ENCODE results near the gene NAPSA. TPM values are rescaled to one million over a fixed set of nuclear protein-coding genes. Genes with fewer than 3 reads are reported as not detected.

Gene NAPSA
- total RNA-seq, 6 experiments from 2014 or later, result 0.19 to 2.2 (median 1.0) TPM

DNA sequence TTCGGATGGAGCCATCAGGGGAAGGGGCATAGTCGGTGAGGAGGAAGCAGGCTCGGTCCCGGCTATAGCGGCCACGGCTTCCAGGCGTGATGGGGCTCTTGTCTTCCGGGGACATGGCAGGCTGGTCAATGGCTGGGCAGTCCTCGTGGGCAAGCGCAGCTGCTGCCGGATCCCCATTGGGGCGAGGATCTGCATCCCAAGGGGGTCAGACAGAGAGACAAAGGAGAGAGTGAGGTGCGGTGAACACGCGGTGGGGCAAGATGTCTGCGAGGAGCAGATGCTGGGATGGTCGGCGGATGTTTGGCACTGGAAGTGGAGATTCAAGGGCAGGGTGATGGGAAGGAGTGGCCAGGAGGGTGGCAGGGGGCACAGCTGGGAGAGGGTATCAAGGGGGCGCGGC lies 44.8 kb downstream of the NAPSA start:
- Histone ChIP-seq H3K4me1 (peaks cover 0 to 5% (median under 1%) of the 10 kb centered on the region in 4 donors), H3K27me3 (no peaks in the 10 kb centered on the region), H3K4me3 (no peak overlapping the region), H3K36me3 (no peaks in the 10 kb centered on the region), H3K9me3 (no peaks in the 10 kb centered on the region), H3K27ac (no peak overlapping the region)
- 89% methylated on average over 18 of the region's 20 CpGs for WGBS (ENCODE audit: insufficient coverage, low coverage, low lambda C conversion rate, missing lambda C conversion rate)
- no peak for ATAC-seq
- no peak for TF ChIP-seq POLR2A (IDR thresholded peaks at IDR 0.05)
- TF ChIP-seq, protein P1, sequence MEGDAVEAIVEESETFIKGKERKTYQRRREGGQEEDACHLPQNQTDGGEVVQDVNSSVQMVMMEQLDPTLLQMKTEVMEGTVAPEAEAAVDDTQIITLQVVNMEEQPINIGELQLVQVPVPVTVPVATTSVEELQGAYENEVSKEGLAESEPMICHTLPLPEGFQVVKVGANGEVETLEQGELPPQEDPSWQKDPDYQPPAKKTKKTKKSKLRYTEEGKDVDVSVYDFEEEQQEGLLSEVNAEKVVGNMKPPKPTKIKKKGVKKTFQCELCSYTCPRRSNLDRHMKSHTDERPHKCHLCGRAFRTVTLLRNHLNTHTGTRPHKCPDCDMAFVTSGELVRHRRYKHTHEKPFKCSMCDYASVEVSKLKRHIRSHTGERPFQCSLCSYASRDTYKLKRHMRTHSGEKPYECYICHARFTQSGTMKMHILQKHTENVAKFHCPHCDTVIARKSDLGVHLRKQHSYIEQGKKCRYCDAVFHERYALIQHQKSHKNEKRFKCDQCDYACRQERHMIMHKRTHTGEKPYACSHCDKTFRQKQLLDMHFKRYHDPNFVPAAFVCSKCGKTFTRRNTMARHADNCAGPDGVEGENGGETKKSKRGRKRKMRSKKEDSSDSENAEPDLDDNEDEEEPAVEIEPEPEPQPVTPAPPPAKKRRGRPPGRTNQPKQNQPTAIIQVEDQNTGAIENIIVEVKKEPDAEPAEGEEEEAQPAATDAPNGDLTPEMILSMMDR (IDR thresholded peaks at IDR 0.05), result no peak
- DNase-seq, result no peak
- intact Hi-C loops (cut with DNase I), result no loop called here

DNA sequence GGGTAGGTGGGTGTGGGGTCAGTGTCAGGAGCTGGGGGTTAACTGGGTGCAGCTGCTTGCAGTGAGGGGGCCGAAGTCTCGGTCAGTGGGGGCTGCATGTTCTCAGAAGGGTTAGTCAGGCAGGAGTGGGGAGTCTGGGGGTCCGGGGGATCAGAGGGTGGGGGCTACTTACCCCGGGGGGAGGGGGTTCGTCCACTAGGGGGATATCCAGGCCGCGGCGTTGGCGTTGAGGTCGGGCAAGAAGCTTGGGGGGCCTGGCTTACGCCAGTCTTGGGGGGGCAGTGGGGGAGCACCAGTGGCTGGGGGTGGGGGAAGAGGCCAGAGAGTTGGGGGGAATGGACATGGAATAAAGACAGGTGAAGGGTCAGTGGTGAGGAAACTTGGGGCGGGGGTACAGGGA lies 45.4 kb downstream of the NAPSA start:
- H3K4me3 ChIP-seq, result no peak overlapping the region
- H3K27ac ChIP-seq, result no peak overlapping the region
- intact Hi-C loops (cut with DNase I), result no loop called here
- 84% methylated on average over 9 of the region's 12 CpGs for WGBS (ENCODE audit: insufficient coverage, low coverage, low lambda C conversion rate, missing lambda C conversion rate)
- no peaks in the 10 kb centered on the region for H3K9me3 ChIP-seq
- H3K36me3 ChIP-seq, result no peaks in the 10 kb centered on the region
- H3K4me1 ChIP-seq, result peaks cover 0 to under 1% (median 0%) of the 10 kb centered on the region in 4 donors
- TF ChIP-seq, protein P1 (IDR thresholded peaks at IDR 0.05), result no peak
- no peak for ATAC-seq
- no peaks in the 10 kb centered on the region for H3K27me3 ChIP-seq
- DNase-seq, result no peak

DNA sequence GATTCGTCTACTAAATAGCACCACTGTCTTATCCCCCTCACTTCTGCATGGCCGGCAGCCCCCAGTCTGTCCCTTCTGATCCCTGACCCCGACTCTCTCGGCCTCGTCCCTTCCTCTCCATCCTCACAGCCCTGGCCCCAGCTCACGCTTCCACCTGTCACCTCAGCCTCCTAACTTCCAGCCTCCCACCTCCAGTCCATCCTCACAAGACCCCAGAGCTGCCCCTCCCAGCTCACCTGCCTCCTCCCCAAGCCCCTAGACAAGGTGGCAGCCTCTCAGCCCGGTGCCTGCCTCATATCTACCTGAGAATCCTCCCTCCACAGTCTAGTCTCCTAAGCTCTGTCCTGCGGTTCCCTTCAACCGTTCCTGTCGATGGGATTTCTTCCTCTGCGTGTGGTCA lies 46.3 kb downstream of the NAPSA start:
- H3K36me3 ChIP-seq, result no peaks in the 10 kb centered on the region
- H3K4me1 ChIP-seq, result no peaks in the 10 kb centered on the region
- intact Hi-C loops (cut with DNase I), result loop anchor here in 1 of 2 donors (5.0 kb wide), 1 partner anchor 417 kb away; no protein-coding TSS in a partner anchor
- 87% methylated on average over 7 of the region's 11 CpGs for WGBS (ENCODE audit: insufficient coverage, low coverage, low lambda C conversion rate, missing lambda C conversion rate)
- TF ChIP-seq, protein P1 (IDR thresholded peaks at IDR 0.05), result no peak
- TF ChIP-seq POLR2A (IDR thresholded peaks at IDR 0.05), result no peak
- no peaks in the 10 kb centered on the region for H3K9me3 ChIP-seq
- DNase-seq (no peak), ATAC-seq (no peak)
- no peak overlapping the region for H3K4me3 ChIP-seq
- no peak overlapping the region for H3K27ac ChIP-seq
- H3K27me3 ChIP-seq, result no peaks in the 10 kb centered on the region

DNA sequence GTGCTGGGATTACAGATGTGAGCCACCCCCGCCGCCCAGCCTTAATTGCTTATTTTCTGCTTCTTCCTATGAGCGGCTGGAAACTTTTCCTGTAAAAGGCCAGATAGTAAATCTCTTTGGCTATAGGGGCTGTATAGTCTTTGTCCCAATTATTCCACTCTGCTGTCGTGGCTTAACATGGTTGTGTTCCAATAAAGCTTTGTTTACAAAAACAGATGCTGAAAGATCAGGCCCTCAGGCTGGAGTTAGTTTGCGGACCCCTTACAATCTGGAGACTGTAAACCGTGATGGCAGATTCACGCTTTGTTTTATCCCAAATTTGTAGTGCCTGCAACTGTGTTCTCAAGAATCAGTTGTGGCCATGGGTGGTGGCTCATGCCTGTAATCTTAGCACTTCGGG lies 47.0 kb downstream of the NAPSA start:
- Histone ChIP-seq H3K27me3 (no peaks in the 10 kb centered on the region), H3K4me1 (no peaks in the 10 kb centered on the region), H3K4me3 (no peak overlapping the region), H3K36me3 (no peaks in the 10 kb centered on the region), H3K9me3 (no peaks in the 10 kb centered on the region), H3K27ac (no peak overlapping the region)
- 87% methylated on average over 5 of the region's 8 CpGs for WGBS (ENCODE audit: insufficient coverage, low coverage, low lambda C conversion rate, missing lambda C conversion rate)
- DNase-seq (no peak), ATAC-seq (no peak)
- TF ChIP-seq, protein P1 (IDR thresholded peaks at IDR 0.05), result no peak
- TF ChIP-seq POLR2A (IDR thresholded peaks at IDR 0.05), result no peak
- intact Hi-C loops (cut with DNase I), result loop anchor here in 1 of 2 donors (5.0 kb wide), 1 partner anchor 416 kb away; no protein-coding TSS in a partner anchor

DNA sequence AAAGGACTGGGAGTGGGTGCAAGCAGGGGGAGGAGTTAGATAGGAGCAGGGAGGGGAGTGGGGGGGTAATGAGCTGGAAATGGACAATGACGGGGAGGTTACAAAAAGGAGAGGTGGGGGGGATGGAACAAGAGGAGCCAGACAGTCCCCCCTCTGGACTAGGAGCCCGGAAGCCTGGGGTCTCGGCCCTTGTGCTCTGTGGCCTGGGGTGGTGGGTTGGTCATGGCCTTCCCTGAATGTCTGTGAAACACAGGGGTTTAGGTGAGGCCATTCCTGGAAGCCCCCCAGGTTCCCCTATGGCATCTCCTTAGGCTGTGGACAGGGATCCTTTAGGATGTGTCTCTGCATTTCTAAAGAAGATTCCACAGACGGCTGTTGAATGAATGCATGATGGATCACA lies 48.3 kb downstream of the NAPSA start:
- no peak overlapping the region for H3K4me3 ChIP-seq
- no peaks in the 10 kb centered on the region for H3K27me3 ChIP-seq
- intact Hi-C loops (cut with DNase I), result loop anchor here in 1 of 2 donors (5.0 kb wide), 1 partner anchor 415 kb away; no protein-coding TSS in a partner anchor
- H3K36me3 ChIP-seq, result no peaks in the 10 kb centered on the region
- no peaks in the 10 kb centered on the region for H3K4me1 ChIP-seq
- no peaks in the 10 kb centered on the region for H3K9me3 ChIP-seq
- no peak overlapping the region for H3K27ac ChIP-seq
- 63% methylated on average over 1 of the region's 4 CpGs for WGBS (ENCODE audit: insufficient coverage, low coverage, low lambda C conversion rate, missing lambda C conversion rate)
- TF ChIP-seq POLR2A (IDR thresholded peaks at IDR 0.05), result no peak
- TF ChIP-seq, protein P1 (IDR thresholded peaks at IDR 0.05), result no peak
- DNase-seq (no peak), ATAC-seq (no peak)

Data from right lobe of liver (tissue), 6 donors.